HG02973 (cell line): ENCODE data around the gene BTBD19.

ENCODE experiments used
- ATAC-seq: cut with Tn5 transposase; IDR thresholded peaks from one replicate; pipeline ENCODE4 v1.9.1; 2021; ENCODE audit warnings: moderate library complexity; ENCODE audit not compliant: unreplicated experiment

Gene BTBD19

DNA sequence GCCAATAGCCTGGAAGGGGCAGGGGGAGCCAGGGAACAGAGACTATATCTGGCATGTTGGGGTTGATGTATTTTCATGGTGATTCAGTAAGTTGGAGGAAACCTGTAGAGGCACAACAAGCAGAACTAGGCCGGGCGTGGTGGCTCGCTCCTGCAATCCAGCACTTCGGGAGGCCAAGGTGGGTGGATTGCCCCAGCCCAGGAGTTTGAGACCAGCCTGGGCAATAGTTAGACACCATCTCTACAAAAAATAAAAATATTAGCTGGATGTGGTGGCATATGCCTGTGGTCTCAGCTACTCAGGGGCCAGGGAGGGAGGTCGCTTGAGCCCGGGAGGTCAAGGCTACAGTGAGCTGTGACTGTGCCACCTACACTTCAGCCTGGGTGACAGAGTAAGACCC lies 44.9 kb downstream of the BTBD19 start:
- ATAC-seq = no peak

DNA sequence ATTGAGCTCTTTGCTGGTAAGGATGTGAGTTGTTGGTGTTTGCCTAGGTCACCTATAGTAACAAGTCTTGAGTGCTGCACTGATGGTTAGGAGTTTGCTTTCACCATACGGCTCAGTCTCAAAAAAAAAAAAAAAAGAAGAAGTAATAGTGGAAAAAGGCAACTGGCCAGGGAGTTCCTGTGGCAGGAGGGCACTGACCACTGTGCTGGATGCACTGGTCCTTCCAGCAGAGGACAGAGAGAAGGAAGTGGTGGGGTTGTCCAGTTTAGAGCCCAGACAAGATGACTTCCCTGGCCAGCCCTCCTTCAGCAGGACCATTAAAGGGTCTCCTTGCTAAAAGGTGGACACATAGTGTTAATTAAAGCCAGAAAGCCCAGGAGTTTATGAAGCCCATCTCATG lies 46.6 kb downstream of the BTBD19 start:
- no peak for ATAC-seq

DNA sequence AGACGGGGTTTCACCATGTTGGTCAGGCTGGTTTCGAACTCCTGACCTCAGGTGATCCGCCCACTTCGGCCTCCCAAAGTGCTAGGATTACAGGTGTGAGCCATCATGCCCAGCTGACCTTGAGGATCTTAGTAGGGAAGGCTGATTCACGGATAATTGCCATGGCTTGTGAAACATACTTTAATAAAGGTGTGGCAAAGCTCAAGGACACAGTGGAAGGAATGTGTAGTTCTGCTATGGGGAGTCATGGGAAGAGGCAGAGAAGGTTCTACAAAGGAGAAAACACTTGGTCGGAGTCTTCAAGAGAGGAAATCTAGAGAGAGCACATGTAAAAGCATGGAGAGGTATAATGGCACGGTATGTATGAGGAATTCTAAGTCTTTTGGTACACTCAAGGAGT lies 47.4 kb downstream of the BTBD19 start:
- no peak for ATAC-seq

DNA sequence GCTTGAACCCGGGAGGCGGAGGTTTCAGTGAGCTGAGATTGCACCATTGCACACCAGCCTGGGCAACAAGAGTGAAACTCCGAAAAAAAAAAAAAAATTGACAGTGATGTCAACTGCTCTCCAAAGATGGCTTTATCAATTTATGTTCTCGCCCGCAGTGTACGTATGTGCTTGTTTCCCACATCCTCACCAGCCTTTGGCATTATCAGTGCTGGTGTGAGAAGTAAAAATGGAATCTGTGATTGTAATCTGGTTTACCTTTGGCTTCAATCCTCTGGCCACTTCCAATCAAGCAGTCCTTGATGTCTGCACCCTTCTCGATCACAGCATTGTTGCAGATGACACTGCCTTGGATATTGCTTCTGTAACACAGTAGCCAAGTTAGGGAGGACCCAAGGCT lies 49.1 kb downstream of the BTBD19 start:
- no peak for ATAC-seq

DNA sequence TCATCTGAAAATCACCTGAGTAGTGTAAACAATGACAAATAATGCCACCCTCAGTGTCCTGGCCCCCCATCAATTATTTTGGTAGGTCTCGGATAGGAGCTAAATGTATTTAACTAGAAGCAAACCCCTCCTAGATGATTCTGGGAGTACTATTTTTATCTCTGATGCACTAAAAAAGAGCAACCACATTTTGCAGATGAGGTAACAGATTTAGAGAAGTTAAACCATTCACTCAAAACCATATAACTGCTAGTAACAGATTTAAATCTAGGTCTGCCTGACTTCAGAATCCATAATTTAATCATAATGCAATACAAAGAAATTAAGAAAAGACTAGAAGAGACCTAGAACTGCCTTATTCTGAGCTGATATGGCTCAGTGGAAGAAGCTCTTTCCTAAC lies 52.0 kb downstream of the BTBD19 start:
- ATAC-seq = no peak

DNA sequence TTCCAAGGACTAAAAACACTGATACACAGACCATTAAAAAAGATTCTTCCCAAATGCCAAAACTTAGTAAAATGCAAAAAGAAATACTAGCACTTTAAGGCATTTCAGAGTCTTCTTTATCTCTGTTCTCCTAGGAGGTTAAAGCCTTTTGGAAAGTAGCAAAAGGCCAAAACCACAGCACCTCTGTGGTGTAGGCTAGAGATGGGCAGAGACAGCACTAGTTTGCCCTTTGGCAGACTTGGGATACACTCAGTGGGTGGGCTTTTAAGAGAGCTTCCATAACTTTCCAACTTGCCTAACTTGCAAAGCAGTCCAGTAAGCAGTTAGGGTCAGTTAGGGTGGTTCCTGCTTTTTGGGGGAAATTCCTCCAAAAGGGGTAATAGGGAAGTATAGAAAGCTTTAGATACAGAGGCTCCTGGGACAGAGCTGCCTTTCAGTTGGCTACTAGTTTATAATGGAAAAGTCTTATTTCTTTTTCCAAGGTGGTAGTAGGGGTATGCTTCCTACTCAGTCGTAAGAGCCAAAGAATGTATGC lies 52.6 kb downstream of the BTBD19 start:
- no peak for ATAC-seq

DNA sequence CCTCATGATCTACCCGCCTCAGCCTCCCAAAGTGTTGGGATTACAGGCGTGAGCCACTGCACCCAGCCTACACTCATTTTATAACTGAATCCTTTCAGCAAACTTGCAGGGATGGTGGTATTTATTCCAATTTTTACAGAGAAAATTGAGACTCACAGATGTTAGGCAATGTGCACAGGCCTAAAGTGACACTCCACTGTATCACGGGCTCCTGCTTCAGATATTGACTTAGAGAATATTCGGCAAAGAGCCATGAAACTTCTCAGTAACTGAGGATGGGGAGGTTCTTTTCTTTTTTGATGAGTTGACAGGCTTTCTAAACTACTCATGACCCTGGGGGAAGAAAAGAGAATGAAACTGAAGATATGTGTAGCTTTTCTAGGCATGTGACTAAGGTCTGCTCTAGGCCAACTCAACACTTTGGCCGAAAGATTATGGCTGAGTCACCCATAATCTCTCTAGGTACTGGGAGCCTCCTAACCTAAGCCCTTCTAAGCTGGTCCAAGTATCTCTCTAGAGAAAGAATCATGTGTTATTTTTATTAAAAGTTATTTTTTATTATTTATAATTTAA lies 54.6 kb downstream of the BTBD19 start:
- ATAC-seq = no peak
